GM18951 (cell line): ENCODE measurements around the gene CLEC4G.

ENCODE experiments used
- POLR2A ChIP-seq: IDR thresholded peaks from 4 replicates; pipeline ENCODE4 v1.6.1; 2011; ENCODE audit warnings: mild to moderate bottlenecking; ENCODE audit not compliant: insufficient read length, insufficient read depth; ENCODE audit errors: extremely low read depth
- in situ Hi-C: fragments of 300-500 bp; cut with MboI; formaldehyde crosslinking; loops from one replicate; pipeline ENCODE4 v1.12.0; 2022; ENCODE audit warnings: low sequenced_read_pairs, mixed read lengths, inconsistent platforms; ENCODE audit not compliant: unreplicated experiment

CLEC4G gene

DNA sequence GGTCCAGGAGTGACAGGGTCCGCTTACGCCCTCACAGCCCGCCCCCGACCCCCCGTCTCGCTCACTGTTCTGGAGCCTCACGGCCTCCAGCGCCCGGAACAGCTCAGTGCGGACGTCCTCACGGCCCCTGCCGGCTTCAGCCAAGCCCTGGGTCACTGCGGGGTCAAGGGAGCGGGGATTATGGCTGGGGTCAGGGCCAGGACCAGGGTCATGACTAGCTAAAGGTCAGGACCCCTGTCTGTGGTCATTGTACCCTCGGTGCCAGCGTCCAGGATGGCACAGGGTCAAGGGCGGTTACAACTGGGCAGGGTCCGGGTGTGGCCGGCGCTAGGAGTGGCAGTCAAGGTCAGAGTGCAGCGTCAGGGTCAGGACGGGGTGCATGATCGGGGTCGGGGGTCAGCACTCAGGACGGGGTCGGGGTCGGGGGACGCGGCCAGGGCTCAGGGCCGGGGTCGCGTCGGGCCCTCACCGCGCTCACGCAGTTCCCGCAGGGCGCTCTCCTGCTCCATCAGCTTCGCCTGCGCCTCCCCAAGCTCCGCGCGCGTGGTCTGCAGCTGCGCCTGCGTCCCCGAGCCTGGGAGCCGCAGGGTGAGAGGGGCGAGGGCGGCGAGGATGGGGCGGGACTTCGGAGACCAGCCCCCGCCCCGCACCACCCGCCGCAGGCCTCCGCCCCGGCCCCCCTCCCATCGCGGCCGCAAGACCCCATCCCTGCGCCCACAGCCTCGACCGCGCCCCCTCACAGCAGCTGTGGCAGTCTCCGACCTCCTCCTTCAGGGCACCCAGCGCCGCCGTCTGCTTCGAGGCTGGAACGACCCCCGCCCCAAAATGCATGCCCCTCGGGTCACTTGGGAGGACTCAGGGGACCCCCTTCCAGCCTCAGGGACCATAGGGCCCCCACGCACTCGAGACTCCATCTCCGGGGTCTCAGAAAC is 1.4 kb downstream of the CLEC4G start:
- in situ Hi-C loops, result no loop called here

DNA sequence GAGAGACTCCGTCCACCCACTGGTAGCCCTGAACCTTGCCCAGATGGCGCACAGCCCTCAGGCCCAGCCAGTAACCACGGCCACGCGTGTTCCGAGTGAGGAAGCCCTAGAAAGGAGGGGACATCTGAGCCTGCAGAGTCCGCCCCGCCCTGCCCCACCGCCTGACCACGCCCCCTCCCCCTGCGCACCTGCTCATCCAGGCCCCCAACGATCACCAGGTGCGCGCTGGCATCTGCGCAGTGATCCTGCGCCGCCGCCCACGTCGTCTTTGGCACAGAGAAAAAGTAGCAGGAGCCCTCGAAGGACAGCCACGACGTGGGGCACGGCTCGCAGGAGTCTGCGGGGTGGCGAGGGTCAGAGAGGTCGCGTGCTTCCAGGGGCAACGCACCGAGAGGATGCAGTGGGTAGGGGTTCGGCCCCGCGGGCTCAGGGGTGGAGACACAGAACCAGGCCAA is 2.1 kb downstream of the CLEC4G start:
- in situ Hi-C loops, result no loop called here
- no peak for TF ChIP-seq POLR2A

More for the DNA sequence above, 1.4 kb downstream of the CLEC4G start:
- no peak for TF ChIP-seq POLR2A

DNA sequence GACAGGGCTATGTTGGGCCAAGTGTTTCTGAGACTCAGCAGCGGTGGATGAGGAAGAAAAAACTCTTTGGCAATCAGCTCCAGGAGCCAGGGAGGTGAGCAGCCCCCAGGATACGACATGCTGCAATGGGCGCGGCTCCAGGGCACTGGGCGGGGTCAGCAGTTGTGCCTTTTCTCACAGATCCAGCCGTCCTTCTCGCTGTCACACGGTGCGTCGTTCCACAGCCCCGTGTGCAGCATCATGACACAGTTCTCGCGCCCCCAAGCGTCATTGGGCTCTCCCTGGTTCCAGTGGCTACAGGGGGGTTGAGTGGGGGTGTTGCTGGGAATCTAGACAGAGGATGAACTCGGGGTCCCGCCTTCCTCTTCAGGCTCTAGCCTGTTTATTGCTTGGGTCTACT is 2.7 kb downstream of the CLEC4G start:
- in situ Hi-C loops, result no loop called here
- no peak for TF ChIP-seq POLR2A

DNA sequence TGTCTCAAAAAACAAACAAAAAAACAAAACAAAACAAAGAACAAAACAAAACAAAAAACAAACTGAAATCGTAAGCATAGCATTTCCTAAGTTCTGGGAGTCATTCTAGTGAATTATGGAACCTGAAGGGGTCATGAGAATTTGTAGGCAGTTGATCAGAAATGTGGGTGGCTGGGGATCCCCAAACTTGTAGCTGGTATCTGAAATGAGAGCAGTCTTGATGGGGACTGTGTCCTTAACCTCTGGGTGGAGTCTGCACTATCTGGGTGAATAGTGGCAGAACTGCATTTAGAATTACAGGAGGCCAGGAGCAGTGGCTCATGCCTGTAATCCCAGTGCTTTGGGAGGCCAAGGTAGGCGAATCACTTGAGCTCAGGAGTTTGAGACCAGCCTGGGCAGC is 6.1 kb downstream of the CLEC4G start:
- no peak for TF ChIP-seq POLR2A
- in situ Hi-C loops, result no loop called here

DNA sequence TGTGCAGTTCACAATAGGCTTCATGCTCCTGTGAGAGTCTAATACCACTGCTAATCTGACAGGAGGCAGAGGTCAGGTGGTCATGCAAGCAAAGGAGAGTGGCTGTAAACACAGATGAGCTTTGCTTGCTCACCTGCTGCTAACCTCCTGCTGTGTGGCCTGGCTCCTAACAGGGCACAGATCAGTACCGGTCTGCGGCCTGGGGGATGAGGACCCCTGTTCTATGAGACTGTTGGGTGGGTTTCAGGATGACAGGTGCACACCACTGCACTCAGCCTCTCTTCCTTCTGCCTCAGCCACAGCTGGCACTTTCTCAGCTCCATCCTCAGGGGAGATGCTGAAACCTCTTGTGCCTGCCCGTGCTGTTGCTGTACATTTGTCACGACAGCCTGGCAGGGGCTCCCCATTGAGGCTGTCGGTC is 9.7 kb downstream of the CLEC4G start:
- TF ChIP-seq POLR2A, result no peak
- in situ Hi-C loops, result no loop called here

DNA sequence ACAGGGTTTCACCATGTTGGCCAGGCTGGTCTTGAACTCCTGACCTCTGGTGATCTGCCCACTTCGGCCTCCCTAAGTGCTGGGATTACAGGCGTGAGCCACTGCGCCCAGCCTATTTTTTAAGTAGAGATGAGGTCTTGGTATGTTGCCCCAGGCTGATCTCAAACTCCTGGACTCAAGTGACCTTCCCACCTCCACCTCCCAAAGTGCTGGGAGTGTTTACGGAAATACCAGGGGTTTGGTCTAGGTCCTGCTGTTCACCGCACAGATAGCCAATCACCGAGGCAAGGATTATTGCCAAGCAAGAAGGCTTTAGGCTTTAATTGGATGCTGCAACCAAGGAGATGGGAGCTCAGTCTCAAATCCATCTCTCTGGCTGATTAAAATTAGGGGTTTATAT is 11.6 kb downstream of the CLEC4G start:
- TF ChIP-seq POLR2A, result no peak
- in situ Hi-C loops, result no loop called here

DNA sequence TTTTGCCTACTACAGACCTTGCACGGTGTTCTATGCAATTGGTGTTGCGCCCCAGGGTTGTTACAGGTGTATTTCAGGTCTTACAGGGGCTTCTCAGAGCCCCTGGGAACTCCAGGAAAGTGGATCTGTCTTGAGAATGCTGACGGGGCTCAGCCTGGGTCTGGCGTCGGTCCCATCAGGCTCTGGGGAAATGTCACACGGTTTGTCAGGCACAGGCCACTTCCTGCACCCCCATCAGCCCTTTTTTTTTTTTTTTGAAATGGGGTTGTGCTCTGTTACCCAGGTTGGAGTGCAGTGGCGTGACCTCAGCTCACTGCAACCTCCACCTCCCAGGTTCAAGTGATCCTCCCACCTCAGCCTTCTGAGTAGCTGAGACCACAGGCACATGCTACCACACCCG is 13.2 kb downstream of the CLEC4G start:
- in situ Hi-C loops, result no loop called here

DNA sequence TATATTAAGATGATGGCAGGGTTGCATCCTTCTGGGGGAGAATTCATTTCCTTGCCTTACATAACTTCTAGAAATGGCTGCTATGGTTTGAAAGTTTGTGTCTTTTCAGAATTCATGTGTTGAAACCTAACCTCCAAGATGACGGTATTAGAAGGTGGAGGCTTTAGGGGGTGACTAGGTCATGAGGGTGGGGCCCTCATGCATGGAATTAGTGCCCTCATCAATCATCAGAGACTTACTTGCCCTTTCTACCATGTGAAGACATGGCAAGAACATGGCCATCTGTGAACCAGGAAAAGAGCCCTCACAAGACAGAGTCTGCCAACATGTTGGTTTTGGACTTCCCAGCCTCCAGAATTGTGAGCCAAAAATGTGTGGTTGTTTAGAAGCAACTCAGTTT is 15.1 kb downstream of the CLEC4G start:
- in situ Hi-C loops, result no loop called here

More for the DNA sequence above, 13.2 kb downstream of the CLEC4G start:
- no peak for TF ChIP-seq POLR2A

DNA sequence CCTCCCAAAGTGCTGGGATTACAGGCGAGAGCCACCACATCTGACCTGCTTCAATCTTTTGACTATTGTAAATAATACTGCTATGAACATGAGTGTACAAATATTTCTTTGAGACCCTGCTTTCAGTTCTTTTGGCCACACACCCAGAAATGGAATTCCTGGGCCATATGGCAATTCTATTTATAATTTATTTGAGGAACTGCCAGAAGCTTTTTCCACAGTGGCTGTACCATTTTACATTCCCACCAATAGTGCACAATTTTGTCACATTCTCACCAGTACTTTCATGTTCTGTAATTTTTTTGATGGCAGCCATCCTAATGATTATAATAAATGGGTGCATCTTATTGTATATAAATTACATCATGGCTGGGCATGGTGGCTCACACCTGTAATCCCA is 16.2 kb downstream of the CLEC4G start:
- no peak for TF ChIP-seq POLR2A
- in situ Hi-C loops, result no loop called here

More for the DNA sequence above, 15.1 kb downstream of the CLEC4G start:
- TF ChIP-seq POLR2A, result no peak

DNA sequence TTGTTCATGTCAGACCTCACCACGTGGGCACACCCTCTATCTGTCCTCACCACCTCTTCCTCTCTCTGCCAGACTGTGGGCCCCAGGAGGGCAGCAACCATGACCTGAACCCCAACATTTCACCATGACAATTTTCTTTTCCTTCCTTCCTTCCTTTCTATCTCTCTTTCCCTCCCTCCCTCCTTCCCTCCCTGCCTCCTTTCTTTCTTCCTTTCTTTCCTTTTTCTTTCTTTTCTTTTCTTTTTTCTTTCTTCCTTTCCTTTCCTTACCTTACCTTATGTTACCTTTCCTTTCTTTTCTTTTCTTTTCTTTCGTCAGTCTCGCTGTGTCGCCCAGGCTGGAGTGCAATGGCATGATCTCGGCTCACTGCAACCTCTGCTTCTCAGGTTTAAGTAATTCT is 21.3 kb downstream of the CLEC4G start:
- in situ Hi-C loops, result no loop called here
- no peak for TF ChIP-seq POLR2A

DNA sequence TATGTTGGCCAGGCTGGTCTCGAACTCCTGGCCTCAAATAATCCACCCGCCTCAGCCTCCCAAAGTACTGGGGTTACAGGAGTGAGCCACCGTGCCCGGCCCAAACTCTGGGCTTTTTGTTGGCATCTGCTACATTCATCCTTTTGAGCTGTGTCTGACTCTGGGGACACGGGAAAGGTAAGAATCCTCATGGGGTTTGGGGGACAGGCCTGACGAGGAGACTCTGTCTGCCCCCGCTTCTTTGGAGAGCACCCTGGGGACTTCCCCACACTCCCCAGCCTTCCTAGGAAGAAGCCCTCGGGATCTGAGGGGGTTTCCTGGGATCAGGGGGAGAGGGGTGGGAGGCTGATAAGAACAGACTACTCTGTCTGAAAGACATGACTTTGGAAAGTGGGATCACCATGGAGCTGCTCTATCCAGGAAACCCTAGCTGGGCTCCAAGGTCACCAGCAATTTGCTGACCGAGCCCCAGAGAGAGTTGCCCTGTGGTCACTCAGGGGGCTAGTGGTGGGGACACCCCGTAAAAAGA is 21.9 kb downstream of the CLEC4G start:
- no peak for TF ChIP-seq POLR2A
- in situ Hi-C loops, result no loop called here

DNA sequence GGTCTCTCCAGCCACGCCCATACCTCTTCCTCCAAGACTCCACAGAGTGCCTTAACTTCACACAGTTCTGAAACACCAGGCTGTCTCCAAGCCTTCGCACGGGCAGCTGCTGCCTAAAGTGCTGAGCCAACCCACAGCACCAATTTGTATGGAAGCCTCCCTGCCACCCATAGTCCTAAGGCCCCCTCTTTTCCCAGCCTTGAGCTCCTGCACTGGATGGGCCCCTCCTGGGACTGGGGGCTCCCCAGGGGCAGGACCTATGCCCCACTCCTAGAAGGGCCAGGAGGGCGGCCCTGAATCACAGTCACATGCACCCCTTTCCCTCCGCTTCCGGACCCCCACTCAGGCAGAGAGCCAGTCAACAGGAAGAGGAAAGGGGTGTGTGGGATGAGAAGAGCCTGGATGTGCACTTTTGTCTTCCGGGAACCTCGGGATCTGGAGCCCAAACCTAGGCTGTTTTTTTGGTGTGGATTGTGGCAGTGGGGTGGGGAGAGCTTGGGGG is 24.9 kb downstream of the CLEC4G start:
- in situ Hi-C loops, result no loop called here
- TF ChIP-seq POLR2A, result no peak

DNA sequence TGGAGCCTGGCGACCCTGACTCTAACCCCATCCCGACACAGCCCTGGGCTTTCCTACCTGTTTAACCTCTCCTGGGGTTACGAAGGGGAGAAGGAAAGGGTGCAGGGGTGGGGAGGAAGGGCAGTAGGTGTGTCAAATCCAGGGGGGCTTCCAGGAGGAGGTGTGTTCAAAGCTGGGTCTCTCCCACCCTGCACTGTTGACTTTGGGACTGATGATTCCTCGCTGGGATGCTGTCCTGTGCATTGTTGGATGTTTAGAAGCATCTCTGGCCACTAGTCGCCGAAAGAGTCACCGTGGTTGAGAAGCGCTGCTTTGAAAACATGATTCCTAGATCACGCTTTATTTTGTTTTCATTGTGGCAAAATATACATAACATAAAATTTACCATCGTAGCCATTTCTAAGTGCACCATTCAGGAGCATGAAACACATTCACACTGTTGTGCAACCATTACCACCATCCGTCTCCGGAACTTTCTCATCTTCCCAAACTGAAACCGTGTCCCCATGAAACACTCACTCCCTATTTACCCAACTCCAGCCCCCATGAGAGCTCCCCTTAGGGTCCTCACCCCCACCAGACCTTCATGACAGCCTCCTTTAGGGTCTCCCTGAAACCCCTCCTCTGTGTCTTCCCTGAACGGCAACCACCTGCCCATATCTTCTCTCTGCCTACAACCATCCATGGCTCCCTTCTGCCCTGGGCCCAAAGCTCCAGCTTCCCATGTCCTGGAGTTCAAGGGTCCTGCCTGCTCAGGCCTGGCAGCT is 25.5 kb downstream of the CLEC4G start:
- no peak for TF ChIP-seq POLR2A
- in situ Hi-C loops, result no loop called here

DNA sequence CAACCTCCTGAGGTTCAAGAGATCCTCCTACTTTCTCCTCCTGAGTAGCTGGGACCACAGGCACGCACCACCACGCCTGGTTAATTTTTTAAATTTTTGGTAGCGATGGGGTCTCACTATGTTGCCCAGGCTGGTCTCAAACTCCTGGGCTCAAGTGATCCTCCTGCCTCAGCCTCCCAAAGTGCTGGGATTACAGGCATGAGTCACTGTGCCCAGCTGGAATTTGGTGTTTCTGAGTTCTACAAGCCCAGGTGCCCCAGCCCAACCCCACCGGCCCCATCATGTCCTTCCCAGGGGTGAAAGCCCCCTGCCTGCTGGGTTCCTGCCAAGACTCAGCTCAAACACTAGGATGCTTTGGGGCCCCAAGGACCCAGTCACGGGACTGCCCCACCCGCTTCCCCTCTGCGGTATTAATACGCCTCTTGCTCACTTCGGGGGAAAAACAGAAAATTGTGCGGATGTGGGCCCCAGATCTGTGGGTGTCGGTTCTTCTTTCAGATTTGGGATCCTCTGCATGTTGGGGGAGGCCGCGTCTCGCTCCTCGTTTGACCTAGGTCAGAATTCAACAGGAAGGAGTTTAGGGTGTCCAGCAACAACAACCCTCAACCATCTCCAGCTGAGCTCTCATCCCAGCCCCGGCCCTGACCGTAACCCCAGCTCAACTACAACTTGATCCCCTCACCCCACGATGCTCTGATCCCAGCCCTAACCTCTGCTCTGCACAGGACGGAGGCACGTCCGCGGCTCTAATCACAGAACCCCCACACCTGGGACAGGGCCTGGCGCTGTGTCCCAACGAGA is 26.3 kb downstream of the CLEC4G start:
- peak; percentile 35 for TF ChIP-seq POLR2A
- in situ Hi-C loops, result no loop called here
